ACC112 (cell line): ENCODE results near the gene IFFO2.

Experiments used
- H2AFZ ChIP-seq: fragments of 200-600 bp; sonication (generic); one replicate; pipeline ENCODE4 v1.6.0; 2017; ENCODE audit warnings: antibody characterized with exemption, low read length; ENCODE audit not compliant: unreplicated experiment
- H3K27ac ChIP-seq: fragments of 200-600 bp; sonication (generic); 2 replicates; pipeline ENCODE4 v1.5.1; 2014; ENCODE audit warnings: low read depth, mild to moderate bottlenecking, antibody characterized with exemption, low read length, moderate library complexity
- H3K27me3 ChIP-seq: fragments of 200-600 bp; sonication (generic); 2 replicates; pipeline ENCODE4 v1.6.1; 2014; ENCODE audit warnings: mild to moderate bottlenecking, antibody characterized with exemption, low read length, moderate library complexity, mixed read lengths; ENCODE audit not compliant: insufficient read depth
- H3K36me3 ChIP-seq: fragments of 200-600 bp; sonication (generic); 2 replicates; pipeline ENCODE4 v1.6.1; 2016; ENCODE audit warnings: mild to moderate bottlenecking, antibody characterized with exemption, low read length, moderate library complexity, mixed read lengths; ENCODE audit not compliant: insufficient read depth
- H3K4me1 ChIP-seq: fragments of 200-600 bp; sonication (generic); one replicate; pipeline ENCODE4 v1.6.1; 2016; ENCODE audit warnings: low read length, mixed read lengths; ENCODE audit not compliant: insufficient read depth, unreplicated experiment, control insufficient read depth
- H3K4me3 ChIP-seq: fragments of 200-600 bp; sonication (generic); 2 replicates; pipeline ENCODE4 v1.5.1; 2014; ENCODE audit warnings: mild to moderate bottlenecking, low read depth, low read length
- H3K79me2 ChIP-seq: fragments of 200-600 bp; sonication (generic); one replicate; pipeline ENCODE4 v1.6.0; 2016; ENCODE audit warnings: low read length; ENCODE audit not compliant: control insufficient read depth, unreplicated experiment, insufficient read depth

The IFFO2 gene

DNA sequence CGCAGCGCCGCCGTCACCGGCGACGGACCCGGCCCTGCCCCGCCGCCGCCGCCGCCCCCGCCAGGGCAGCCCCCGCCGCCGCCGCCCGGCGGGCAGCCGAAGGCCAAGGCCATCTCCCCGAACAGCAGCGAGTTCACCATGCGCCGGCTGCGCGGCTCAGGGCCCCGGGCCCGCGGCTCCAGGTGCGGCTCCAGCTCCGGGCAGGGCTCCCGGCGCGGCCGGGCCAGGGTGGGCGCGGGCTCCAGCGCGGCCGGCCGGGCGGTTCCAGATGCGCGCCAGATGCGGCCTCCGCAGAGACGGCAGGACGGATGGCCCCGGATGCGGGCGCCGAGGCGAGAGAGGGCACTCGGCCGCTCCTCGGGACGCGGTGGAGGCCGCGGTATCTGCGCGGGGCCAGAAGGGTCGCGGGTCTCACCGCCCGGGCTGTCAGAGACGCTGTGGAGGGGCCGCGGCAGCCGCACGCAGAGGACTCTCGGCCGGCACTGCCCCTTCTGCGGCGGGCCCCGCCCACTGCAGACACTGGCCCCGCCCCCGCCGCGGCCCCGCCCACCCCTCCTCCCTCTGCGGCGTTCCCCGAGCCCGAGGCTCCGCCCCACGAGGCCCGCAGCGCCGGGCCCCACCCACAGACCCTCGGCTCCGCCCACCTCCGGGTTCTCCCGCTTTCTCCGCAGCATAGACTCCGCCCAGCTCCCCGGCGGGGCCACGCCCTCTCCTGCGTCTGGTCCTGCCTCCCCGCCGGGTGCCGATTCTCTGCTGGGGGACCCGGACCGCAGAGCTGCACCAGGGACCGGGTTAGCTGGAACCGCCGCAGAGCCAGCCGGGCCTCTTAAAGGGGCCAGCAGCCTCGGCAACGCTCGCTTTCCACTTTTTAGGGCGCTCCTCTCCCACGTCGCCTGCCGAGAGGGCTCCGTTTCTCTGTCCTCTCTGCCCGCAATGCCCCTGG is at the start of gene IFFO2:
TSS of gene IFFO2 (minus strand) at position 484 of the 943 bp plus-strand sequence. CDS start at position 140, 344 bp downstream.
- Histone ChIP-seq H3K36me3 (no peaks in the 10 kb centered on the region), H3K4me3 (peak within 1 kb of the TSS; percentile 91), H3K27ac (no peak within 1 kb of the TSS), H3K4me1 (peaks cover 14% of the 10 kb centered on the region), H2AFZ (peak within 1 kb of the TSS; percentile 78), H3K27me3 (peaks cover 11% of the 10 kb centered on the region), H3K79me2 (peaks cover 20% of the 10 kb centered on the region)

- H3K4me1 ChIP-seq: peaks cover 17% of the 10 kb centered on the region
- no peak overlapping the region for H3K4me3 ChIP-seq
- H3K27ac ChIP-seq: no peak overlapping the region
- no peaks in the 10 kb centered on the region for H3K36me3 ChIP-seq
- no peaks in the 10 kb centered on the region for H3K79me2 ChIP-seq
- H2AFZ ChIP-seq: no peak overlapping the region
- H3K27me3 ChIP-seq: peaks cover 6% of the 10 kb centered on the region; the same call in 1 of the 2 replicates
These were observed 49.5 kb upstream of the IFFO2 start for GRCh38 chr1:19006000-19006399.

DNA sequence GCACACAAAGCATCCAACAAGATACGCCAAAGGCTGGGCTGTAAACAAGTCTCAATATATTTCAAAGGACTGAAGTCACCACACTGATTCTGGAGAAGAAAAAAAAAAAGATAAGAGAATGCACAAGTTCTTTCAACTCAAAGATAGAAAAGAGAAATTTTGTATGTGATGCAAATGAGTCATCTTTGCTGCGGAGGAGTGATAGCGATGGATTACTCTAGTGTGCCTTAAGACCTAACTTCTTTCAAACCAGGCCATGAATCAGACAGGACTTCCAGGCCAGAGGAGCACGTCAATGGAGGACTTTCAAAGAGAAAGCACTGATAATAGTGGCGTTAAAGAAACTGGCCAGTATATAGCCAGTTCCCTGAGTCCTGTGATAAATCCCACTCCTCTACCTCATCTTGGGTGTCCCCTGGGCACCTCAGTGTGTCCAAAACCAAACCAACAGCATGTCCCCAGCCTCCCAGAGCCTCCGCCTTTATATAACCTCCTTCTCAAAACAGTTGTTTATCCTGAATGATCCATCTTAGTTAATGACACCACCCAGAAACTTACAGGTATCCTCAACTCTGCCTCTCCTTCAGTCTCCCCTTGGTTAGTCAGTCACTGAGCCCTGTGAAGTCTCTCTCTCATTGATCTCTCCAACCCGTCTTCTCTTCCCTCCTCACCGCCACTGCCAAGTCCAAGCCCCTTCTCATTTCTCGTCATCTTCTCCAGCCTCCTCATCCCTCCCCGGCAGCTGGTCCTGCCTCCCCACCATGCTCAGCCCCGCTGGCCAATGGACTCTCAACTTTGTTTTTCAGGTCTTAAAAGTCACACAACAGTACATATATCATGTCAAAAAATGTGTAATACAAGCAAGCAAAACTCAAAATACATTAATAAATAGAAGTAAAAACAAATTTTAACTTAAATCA is 47.2 kb upstream of the IFFO2 start:
- H2AFZ ChIP-seq: no peak overlapping the region
- H3K27me3 ChIP-seq: peaks cover 6% of the 10 kb centered on the region; the same call in 1 of the 2 replicates
- H3K27ac ChIP-seq: no peak overlapping the region
- H3K36me3 ChIP-seq: no peaks in the 10 kb centered on the region
- no peak overlapping the region for H3K4me3 ChIP-seq
- H3K79me2 ChIP-seq: no peaks in the 10 kb centered on the region
- no peaks in the 10 kb centered on the region for H3K4me1 ChIP-seq

DNA sequence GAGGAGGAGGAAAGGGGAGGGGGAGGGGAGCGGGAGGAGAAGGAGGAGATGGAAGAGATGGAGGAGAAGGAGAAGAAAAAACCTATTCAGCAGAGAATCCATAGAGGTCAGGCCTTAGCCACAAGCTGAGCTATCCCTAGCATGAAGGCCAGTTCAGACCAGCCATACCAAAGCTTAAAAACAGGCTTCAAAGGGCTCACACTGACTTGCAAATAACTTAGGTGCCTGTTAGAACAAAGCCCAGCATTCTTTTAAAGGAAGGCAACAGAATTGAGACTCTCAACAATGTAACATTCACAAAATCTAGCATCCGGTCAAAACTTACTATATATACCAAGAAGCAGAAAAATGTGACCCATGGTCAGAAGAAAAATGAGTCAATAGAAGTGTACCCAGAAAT is 43.6 kb upstream of the IFFO2 start:
- H3K27me3 ChIP-seq: peaks cover 6% of the 10 kb centered on the region; the same call in 1 of the 2 replicates
- no peaks in the 10 kb centered on the region for H3K79me2 ChIP-seq
- H3K27ac ChIP-seq: no peak overlapping the region
- no peaks in the 10 kb centered on the region for H3K36me3 ChIP-seq
- no peak overlapping the region for H2AFZ ChIP-seq
- no peaks in the 10 kb centered on the region for H3K4me1 ChIP-seq
- H3K4me3 ChIP-seq: no peak overlapping the region

GRCh38 chr1:18999359-18999758 is 42.9 kb upstream of the IFFO2 start:
- H3K27me3 ChIP-seq: peaks cover 6% of the 10 kb centered on the region; the same call in 1 of the 2 replicates
- H3K27ac ChIP-seq: no peak overlapping the region
- no peaks in the 10 kb centered on the region for H3K36me3 ChIP-seq
- no peak overlapping the region for H3K4me3 ChIP-seq
- H2AFZ ChIP-seq: no peak overlapping the region
- no peaks in the 10 kb centered on the region for H3K79me2 ChIP-seq
- no peaks in the 10 kb centered on the region for H3K4me1 ChIP-seq

GRCh38 chr1:18998016-18998724 is 41.7 kb upstream of the IFFO2 start:
- no peaks in the 10 kb centered on the region for H3K4me1 ChIP-seq
- no peak overlapping the region for H3K27ac ChIP-seq
- H3K4me3 ChIP-seq: no peak overlapping the region
- no peaks in the 10 kb centered on the region for H3K79me2 ChIP-seq
- H2AFZ ChIP-seq: no peak overlapping the region
- no peaks in the 10 kb centered on the region for H3K36me3 ChIP-seq
- H3K27me3 ChIP-seq: peaks cover 6% of the 10 kb centered on the region; the same call in 1 of the 2 replicates

DNA sequence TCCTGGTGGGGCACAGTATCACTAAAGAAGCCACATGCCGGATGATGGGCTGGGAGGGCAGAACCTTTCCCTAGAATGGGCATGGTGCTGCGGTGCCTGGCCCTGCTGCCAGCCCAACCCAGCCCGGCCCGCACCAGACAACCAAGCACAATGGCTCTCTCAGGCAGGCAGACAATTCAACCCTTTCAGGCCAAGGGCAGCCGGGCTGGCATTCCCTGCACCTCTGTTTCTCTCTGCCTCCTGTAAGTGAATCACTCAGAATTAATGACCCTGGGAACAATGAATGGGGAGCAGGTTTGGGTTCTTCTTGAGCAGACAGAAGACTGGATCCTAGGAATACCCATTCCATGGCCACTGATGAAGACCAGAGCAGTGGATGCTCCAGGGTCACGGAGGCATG is 41.0 kb upstream of the IFFO2 start:
- Histone ChIP-seq H2AFZ (no peak overlapping the region), H3K27ac (no peak overlapping the region), H3K36me3 (no peaks in the 10 kb centered on the region), H3K4me3 (no peak overlapping the region), H3K4me1 (no peaks in the 10 kb centered on the region), H3K79me2 (no peaks in the 10 kb centered on the region), H3K27me3 (no peaks in the 10 kb centered on the region)

DNA sequence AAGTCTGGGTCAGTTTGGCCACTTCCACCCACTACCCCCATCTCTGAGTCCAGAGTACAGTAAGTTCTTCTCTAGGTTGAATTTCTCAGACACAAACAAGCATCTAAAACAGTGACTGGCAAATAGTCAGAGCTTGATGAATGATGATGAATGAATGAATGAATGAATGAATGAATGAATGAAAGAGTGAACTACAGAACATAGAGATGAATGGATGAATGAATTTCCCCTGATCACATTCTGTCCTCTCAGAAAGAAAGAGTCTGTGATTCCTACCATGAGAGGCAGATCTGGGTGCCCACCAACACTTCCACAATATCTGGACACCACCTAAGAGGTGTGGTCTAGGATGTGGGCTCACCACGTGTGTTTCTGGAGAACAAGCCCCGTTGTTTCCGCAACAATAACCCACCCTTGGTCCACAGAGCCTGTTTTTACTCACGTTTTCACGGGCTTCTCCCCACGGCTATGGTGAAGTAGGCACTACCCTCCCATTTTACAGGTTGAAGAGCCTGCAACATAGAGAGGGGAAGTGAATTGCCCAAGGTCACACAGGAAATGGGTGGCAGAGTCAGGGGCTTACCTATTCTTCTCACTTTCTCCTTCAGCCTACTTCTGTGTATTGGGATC is 40.2 kb upstream of the IFFO2 start:
- H3K79me2 ChIP-seq: no peaks in the 10 kb centered on the region
- H3K4me1 ChIP-seq: no peaks in the 10 kb centered on the region
- no peak overlapping the region for H3K27ac ChIP-seq
- no peaks in the 10 kb centered on the region for H3K36me3 ChIP-seq
- no peak overlapping the region for H3K4me3 ChIP-seq
- H2AFZ ChIP-seq: no peak overlapping the region
- no peaks in the 10 kb centered on the region for H3K27me3 ChIP-seq

- H3K36me3 ChIP-seq: no peaks in the 10 kb centered on the region
These were observed 37.9 kb upstream of the IFFO2 start for GRCh38 chr1:18994381-18994780.

DNA sequence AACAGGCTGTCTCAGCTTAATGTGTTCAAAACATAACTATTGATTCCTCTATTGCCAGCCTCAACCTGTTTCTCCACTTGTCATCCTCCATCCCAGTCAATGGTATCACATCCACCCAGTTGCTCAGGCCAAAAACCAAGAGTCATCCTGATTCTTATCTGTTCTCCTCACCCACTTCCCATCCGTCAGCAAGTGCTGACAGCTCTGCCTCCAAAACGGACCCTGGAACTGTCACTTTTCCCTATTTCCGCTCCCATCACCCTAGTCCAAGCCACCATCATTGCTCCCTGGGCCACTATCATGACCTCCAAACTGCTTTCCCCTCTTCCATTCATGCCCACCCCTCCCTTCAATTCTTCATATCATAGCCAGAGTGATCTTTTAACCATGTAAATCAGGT is 36.2 kb upstream of the IFFO2 start:
- no peaks in the 10 kb centered on the region for H3K79me2 ChIP-seq
- H2AFZ ChIP-seq: no peak overlapping the region
- H3K27me3 ChIP-seq: peaks cover 4% of the 10 kb centered on the region
- H3K36me3 ChIP-seq: no peaks in the 10 kb centered on the region
- no peak overlapping the region for H3K27ac ChIP-seq
- no peak overlapping the region for H3K4me3 ChIP-seq
- no peaks in the 10 kb centered on the region for H3K4me1 ChIP-seq

More at GRCh38 chr1:18994381-18994780, 37.9 kb upstream of the IFFO2 start:
- H3K4me3 ChIP-seq: no peak overlapping the region
- H2AFZ ChIP-seq: no peak overlapping the region
- H3K27me3 ChIP-seq: no peaks in the 10 kb centered on the region
- no peaks in the 10 kb centered on the region for H3K4me1 ChIP-seq
- no peaks in the 10 kb centered on the region for H3K79me2 ChIP-seq
- no peak overlapping the region for H3K27ac ChIP-seq
